GM18858 (cell line): ENCODE data around the gene S100A3.
"Not testable (repeated sequence)": the region's sequence is repeated elsewhere in the genome, so short reads cannot be mapped to it uniquely, and the experiment has no call there.

Experiments used
- ATAC-seq: cut with Tn5 transposase; IDR thresholded peaks from one replicate; pipeline ENCODE4 v1.9.1; 2021; ENCODE audit not compliant: unreplicated experiment

Gene S100A3

GRCh38 chr1:153569465-153569864 lies 20.4 kb upstream of the S100A3 start:
- no peak for ATAC-seq

GRCh38 chr1:153568367-153569099 lies 19.5 kb upstream of the S100A3 start:
- no peak for ATAC-seq

- no peak for ATAC-seq
Observed at GRCh38 chr1:153567621-153568366, 18.7 kb upstream of the S100A3 start.

GRCh38 chr1:153566414-153567371 lies 17.6 kb upstream of the S100A3 start:
- no peak for ATAC-seq

GRCh38 chr1:153565529-153566374 lies 16.7 kb upstream of the S100A3 start, which contains the start of gene S100A2:
Gene S100A2 (minus strand): TSS chr1:153565844. CDS start chr1:153563877, 1,967 bp downstream.
- no peak for ATAC-seq

GRCh38 chr1:153563991-153564390 lies 14.9 kb upstream of the S100A3 start:
- no peak for ATAC-seq

GRCh38 chr1:153563483-153563901 lies 14.4 kb upstream of the S100A3 start:
- no peak for ATAC-seq

- not testable (repeated sequence) for ATAC-seq
Observed at GRCh38 chr1:153562021-153562420, 13.0 kb upstream of the S100A3 start.

- ATAC-seq: no peak
Observed at GRCh38 chr1:153561466-153561985, 12.5 kb upstream of the S100A3 start.

GRCh38 chr1:153560771-153561465 lies 11.9 kb upstream of the S100A3 start:
- no peak for ATAC-seq

- ATAC-seq: no peak
Observed at GRCh38 chr1:153560241-153560640, 11.2 kb upstream of the S100A3 start.

GRCh38 chr1:153557877-153558276 lies 8.8 kb upstream of the S100A3 start:
- ATAC-seq: no peak

- ATAC-seq: no peak
Observed at GRCh38 chr1:153556348-153556747, 7.3 kb upstream of the S100A3 start.

GRCh38 chr1:153553830-153554541 lies 4.9 kb upstream of the S100A3 start:
- ATAC-seq: no peak

GRCh38 chr1:153553096-153553495 lies 4.0 kb upstream of the S100A3 start:
- no peak for ATAC-seq

- no peak for ATAC-seq
Observed at GRCh38 chr1:153552335-153552734, 3.3 kb upstream of the S100A3 start.

- no peak for ATAC-seq
Observed at GRCh38 chr1:153550827-153551500, 1.9 kb upstream of the S100A3 start.

GRCh38 chr1:153550398-153550758 lies 1.3 kb upstream of the S100A3 start:
- ATAC-seq: no peak
